GM19372 (cell line): Measurements from ENCODE around the gene CFAP119.

ENCODE experiments used
- ATAC-seq: cut with Tn5 transposase; IDR thresholded peaks from one replicate; pipeline ENCODE4 v1.9.1; 2021; ENCODE audit warnings: mild to moderate bottlenecking, low read depth, moderate library complexity; ENCODE audit not compliant: unreplicated experiment

The CFAP119 gene

DNA sequence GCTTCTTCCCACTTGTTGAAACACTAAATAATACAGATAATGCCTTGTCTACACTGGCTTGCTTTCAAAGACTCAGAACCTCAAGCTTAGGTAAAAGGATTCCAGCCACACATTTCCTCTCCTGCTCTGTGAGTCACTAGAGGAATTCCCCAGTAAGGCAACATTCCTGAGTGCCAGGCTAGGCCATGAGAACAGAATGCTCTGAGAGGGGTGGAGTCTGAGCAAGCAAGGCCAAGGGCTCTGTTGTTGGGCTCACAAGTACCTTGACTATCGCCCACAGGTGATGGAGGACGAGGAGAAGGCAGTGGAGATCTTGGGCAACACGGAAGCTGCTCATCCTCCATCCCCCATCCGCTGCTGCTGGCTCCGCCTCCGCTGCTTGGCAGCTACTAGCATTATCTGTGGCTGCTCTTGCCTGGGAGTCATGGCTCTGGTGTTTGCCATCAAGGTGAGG, 20.4 kb downstream of the CFAP119 start:
- no peak for ATAC-seq

DNA sequence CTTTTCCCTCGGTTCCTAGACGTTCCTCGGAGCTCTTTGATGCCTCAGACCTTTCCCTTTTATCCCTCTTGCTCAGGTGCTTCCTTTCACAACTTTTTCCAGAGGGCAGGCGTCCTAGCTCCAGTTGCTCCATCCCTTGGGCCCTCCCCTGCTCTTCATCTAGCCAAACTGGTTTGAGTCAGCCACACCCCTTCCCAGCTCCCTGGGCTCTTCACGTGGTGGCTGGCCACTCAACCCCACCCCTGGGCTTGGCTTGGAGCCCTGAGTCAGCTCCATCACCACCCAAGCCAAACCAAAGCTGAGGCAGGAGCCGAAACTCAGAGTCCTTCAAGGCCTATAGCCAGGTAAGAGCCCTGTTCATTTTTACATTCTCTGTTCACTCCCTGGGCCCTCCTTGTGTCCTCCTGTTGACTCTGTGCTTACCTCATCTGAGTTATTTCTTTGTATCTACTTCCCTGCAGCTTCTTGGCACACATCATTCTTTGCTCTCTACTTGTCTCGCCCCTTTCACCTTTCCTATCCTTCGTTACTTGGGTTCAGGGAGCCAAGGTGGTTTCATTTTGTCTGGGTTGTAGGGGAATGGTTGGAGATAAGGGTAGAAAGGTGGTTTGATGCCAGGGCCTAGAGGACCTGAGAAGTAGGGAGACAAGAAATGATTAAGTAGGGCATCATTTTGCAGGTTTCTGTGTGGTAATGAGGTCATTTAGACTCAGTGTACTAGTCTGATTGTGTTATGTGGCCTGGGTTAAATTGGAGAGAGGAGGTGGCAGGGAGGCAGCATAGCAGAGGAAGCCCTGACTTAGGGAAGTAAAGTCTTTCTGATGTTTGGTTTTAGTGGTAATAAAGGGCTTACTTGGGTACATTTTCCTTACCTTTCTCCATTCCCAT, 21.3 kb downstream of the CFAP119 start:
- ATAC-seq, result no peak

DNA sequence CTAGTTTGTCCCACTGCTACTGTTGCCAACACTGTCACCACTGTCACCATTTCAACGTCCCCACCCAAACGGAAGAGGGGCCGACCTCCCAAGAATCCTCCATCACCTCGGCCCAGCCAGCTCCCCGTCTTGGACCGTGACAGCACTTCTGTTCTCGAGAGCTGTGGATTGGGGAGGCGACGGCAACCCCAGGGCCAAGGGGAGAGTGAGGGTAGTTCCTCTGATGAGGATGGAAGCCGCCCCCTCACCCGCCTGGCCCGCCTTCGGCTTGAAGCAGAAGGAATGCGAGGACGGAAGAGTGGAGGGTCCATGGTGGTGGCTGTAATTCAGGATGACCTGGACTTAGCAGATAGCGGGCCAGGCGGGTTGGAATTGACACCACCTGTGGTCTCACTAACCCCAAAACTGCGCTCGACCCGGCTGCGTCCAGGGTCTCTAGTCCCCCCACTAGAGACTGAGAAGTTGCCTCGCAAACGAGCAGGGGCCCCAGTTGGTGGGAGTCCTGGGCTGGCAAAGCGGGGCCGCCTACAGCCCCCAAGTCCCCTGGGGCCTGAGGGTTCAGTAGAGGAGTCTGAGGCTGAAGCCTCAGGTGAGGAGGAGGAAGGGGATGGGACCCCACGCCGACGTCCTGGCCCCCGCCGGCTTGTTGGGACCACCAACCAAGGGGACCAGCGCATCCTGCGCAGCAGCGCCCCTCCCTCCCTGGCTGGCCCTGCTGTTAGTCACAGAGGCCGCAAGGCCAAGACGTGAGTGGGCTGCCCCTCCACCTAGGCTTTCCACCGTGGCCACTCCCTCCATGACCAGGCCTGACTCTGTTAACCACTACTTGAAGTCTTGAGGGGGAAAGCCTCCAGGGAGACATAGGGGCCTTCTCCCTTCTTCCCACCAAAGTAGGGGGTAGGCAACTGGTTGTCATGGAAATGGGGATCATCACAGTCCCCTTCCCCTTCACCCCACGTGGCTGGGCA, 22.6 kb downstream of the CFAP119 start:
- no peak for ATAC-seq

DNA sequence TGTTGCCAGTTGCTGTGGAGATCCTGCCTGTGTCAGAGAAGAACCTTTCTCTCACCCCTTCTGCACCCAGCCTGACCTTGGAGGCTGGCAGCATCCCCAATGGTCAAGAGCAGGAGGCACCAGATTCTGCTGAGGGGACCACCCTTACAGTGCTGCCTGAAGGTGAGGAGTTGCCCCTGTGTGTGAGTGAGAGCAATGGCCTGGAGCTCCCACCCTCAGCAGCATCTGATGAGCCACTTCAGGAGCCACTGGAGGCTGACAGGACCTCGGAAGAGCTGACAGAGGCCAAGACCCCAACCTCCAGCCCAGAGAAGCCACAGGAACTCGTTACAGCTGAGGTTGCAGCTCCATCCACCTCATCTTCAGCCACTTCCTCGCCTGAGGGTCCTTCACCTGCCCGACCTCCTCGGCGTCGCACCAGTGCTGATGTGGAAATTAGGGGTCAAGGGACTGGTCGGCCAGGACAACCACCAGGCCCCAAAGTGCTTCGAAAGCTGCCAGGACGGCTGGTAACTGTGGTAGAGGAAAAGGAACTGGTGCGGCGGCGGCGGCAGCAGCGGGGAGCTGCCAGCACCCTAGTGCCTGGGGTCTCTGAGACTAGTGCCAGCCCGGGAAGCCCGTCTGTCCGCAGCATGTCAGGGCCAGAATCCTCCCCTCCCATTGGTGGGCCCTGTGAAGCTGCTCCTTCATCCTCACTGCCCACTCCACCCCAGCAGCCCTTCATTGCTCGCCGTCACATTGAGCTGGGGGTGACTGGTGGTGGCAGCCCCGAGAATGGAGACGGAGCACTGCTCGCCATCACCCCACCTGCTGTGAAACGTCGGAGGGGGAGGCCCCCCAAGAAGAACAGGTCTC, 23.8 kb downstream of the CFAP119 start:
- ATAC-seq, result no peak

DNA sequence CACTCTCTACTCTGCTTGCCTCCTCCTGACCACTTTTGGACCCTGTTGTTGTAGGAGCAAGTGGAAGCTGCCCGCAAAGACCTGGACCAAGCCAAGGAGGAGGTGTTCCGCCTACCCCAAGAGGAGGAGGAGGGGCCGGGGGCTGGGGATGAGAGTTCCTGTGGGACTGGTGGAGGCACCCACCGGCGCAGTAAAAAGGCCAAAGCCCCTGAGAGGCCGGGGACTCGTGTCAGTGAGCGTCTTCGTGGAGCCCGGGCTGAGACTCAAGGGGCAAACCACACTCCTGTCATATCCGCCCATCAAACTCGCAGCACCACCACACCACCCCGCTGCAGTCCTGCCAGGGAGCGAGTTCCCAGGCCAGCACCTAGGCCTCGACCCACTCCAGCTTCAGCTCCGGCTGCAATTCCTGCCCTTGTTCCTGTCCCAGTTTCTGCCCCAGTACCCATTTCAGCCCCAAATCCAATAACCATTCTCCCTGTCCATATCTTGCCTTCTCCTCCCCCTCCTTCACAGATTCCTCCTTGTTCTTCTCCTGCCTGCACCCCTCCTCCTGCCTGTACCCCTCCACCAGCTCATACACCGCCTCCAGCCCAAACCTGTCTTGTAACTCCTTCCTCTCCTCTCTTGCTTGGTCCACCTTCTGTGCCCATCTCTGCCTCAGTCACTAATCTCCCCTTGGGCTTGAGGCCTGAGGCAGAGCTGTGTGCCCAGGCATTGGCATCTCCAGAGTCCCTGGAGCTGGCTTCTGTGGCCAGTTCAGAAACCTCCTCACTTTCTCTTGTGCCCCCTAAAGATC, 24.7 kb downstream of the CFAP119 start:
- ATAC-seq, result no peak

DNA sequence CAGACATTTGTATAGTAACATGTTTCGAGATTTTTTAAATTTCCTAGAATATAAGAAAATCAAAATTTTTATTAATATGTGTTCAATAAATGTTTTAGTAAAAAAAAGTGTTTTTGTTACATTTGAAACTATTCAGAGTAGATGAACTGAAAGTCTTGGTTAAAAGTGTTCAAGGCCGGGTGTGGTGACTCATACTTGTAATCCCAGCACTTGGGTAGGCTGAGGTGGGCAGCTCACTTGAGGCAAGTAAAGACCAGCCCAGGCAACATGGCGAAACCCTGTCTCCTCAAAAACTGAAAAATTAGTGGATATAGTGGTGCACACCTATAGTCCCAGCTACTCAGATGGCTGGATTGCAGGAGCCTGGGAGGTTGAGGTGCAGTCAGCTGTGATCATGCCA, 30.5 kb downstream of the CFAP119 start:
- ATAC-seq, result no peak

DNA sequence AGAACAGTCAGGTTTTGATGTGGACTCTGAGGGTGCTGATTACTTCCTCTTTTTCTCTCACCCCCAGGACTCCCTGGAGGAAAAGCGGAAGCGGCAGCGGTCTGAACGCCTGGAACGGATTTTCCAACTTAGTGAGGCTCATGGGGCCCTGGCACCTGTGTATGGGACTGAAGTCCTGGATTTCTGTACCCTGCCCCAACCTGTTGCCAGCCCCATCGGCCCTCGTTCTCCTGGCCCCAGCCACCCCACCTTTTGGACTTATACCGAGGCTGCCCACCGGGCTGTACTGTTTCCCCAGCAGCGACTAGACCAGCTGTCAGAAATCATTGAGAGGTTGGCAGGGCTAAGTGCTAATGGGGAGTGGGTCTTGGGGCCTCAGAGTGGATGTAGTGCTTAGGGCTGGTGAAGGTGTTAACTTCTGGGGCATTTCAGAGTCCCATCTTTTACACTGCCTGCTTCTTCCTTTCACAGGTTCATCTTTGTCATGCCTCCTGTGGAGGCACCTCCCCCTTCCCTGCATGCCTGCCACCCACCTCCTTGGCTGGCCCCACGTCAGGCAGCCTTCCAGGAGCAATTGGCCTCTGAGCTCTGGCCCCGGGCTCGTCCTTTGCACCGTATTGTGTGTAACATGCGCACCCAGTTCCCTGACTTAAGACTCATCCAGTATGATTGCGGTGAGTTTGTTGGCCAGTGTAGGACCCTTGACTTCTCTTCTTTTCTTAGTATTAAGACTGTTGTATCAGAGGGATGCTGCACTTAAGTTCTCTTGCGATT, 32.8 kb downstream of the CFAP119 start:
- ATAC-seq, result no peak

DNA sequence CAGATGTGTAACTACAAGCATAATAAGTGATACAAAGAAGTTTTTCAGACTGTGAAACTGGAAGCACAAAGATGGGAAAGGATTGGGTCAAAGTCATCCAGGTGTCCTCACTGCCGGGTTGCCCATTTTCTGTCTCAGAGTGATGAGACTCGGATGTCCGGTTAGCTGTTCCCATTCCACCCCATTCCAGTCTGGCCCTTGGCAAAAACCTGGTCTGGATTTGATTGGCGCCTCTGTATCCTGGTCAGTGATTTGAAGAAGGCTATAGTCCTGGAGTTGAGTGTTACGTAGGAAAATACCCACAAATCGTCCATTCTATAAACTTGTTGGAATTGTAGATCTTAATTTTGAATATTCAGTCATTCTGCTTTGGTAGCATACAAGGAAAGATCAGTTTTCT, 33.5 kb downstream of the CFAP119 start:
- no peak for ATAC-seq

DNA sequence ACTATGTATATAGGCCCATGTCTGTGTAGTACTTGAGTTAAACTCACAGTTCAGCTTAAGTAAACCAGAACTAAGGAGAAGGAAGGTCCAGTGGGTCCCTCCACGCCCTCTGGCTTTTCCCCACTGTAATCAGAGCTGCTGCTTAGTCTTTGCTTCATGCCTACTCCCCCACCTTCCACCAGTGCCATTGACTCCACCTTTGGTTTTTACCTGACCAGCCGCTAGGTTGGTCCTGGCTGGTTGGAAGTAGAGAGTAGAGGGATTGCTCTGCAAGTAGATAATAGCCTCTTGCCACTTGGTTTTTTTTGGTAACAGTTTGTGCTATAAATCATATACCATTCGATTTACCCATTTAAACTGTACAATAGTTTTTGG, 36.5 kb downstream of the CFAP119 start:
- no peak for ATAC-seq

DNA sequence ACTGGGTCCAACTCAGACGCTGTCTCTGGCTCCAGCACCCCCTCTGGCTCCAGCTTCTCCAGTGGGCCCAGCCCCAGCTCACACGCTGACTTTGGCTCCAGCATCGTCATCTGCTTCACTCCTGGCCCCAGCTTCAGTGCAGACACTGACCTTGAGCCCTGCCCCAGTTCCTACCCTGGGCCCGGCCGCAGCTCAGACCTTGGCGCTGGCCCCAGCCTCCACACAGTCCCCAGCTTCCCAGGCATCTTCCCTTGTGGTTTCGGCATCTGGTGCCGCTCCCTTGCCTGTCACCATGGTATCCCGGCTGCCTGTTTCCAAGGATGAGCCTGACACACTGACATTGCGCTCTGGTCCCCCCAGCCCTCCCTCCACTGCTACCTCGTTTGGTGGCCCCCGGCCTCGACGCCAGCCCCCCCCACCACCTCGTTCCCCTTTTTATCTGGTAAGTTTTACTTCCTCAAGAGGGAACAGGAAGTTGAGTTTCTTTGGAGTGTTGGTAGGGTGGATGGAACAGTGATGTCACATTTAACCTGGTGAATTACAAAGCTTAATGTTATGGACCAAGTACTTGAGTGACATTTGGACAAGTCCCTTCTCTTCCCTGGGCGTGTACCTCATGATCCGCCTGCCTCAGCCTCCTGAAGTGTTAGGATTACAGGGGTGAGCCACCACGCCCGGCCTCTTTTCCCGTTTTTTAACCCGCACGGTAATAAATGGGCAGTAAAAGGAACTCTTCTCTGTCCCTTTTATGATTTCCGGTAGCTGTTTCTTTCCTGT, 37.0 kb downstream of the CFAP119 start:
- no peak for ATAC-seq

DNA sequence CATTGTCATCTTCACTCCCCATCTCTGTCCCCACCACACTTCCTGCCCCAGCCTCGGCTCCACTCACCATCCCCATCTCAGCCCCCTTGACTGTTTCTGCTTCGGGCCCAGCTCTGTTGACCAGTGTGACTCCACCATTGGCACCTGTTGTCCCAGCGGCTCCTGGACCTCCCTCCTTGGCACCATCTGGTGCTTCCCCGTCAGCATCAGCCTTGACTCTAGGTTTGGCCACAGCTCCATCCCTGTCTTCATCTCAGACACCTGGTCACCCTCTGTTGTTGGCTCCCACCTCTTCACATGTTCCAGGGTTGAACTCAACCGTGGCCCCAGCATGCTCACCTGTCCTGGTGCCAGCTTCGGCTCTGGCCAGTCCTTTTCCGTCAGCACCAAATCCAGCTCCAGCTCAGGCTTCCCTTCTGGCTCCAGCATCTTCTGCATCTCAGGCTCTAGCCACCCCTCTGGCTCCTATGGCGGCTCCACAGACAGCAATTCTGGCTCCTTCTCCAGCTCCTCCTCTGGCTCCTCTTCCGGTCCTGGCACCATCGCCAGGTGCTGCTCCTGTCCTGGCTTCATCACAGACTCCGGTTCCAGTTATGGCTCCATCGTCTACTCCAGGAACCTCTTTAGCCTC, 38.0 kb downstream of the CFAP119 start:
- ATAC-seq, result no peak

DNA sequence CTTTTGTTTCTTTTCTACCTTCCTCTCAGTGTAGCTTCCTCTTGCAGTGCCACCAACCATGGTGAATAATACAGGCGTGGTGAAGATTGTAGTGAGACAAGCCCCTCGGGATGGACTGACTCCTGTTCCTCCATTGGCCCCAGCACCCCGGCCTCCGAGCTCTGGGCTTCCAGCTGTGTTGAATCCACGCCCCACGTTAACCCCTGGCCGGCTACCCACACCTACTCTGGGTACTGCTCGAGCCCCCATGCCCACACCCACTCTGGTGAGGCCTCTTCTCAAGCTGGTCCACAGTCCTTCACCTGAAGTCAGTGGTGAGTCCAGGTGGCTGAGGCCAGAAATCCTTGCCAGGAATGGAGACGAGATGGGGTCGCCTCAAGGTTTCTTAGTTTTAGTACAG, 38.9 kb downstream of the CFAP119 start:
- no peak for ATAC-seq

DNA sequence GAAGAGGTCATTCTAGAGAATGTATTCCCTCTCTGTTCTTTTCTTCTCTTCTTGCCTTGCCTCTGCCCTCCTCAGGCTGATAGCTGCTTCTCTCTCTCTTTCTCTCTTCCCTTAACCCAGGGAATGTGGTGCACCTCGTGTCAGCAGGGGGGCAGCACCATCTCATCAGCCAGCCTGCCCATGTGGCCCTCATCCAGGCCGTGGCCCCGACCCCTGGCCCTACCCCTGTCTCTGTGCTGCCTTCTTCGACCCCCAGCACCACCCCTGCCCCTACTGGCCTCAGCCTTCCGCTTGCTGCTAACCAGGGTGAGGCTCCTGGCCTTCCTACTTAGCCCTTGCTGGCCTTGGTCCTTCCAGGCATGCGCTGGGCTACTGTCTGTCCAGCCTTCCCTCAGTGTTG, 39.4 kb downstream of the CFAP119 start:
- ATAC-seq, result no peak

DNA sequence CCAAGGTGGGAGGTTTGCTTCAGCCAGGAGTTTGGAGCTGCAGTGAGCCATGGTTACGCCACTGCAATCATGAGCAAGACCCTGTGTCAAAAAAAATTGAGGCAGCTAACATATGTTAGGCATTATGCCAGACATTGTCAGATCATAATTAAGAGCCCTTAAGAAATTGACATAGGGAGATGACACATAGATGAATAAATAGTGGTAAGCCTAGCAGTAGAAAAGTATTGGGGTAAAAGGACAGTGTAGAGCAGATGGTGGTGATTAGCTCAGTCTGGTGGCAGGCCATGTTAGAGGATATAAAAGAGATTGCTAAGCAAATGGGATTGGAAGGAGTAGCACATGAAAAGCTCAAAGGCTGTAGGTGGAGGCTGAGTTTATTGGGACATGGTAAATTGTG, 40.3 kb downstream of the CFAP119 start:
- ATAC-seq, result no peak

DNA sequence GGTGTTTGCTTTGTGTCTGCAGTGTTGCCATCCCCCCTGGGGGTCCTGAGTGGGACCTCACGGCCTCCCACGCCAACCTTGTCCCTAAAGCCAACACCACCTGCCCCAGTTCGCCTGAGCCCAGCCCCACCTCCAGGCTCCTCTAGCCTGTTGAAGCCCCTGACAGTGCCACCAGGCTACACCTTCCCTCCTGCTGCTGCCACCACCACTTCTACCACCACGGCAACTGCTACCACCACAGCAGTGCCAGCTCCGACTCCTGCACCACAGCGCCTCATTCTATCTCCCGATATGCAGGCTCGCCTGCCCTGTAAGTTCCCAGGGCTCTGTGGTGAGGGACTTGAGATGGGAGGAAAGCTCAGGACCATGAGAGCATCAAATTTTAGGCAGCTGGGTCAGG, 40.7 kb downstream of the CFAP119 start:
- no peak for ATAC-seq

DNA sequence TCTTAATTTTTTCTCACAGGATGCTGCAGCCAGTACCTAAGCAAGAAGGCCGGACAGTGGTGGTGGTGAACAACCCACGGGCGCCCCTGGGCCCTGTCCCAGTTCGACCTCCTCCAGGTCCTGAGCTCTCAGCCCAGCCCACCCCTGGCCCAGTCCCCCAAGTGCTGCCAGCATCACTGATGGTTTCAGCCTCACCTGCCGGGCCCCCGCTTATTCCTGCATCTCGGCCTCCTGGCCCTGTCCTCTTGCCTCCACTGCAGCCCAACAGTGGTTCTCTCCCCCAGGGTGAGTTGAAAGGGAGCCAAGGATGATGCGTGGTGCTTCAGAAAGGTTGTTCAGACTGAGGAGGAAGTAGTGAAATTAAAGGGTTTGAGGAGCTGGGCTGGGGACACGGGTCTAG, 41.2 kb downstream of the CFAP119 start:
- ATAC-seq, result no peak

DNA sequence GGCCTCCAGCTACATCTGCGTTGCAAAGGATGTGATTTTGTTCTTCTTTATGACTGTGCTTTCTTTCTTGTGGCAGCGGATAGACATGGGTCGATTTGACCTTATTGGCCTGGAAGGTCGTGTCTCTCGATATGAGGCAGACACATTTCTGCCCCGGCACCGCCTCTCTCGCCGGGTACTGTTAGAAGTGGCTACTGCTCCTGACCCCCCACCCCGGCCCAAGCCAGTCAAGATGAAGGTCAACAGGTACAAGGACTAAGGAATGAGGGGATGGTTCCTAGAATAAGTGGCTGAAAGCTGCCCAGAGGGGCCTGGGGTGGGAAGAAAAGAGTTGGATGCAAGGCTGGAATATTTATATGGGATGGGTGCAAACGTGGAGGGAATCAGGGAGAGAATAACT, 41.8 kb downstream of the CFAP119 start:
- ATAC-seq, result no peak
